HEK293T (cell line): ENCODE results near the gene IL17RA.

ENCODE experiments used
- CTCF ChIA-PET: fragments of 350-600 bp; formaldehyde crosslinking; extraction: SDS; loops from one replicate; lab custom pipeline; 2021; ENCODE audit warnings: antibody characterized with exemption, inconsistent platforms; lab: Yijun Ruan, JAX
- POLR2A ChIA-PET: fragments of 350-600 bp; formaldehyde crosslinking; extraction: SDS; loops from one replicate; lab custom pipeline; 2020; ENCODE audit warnings: antibody characterized with exemption, inconsistent platforms; lab: Yijun Ruan, JAX
- DNase-seq: peaks from one replicate; pipeline ENCODE4 v3.0.0; 2012; ENCODE audit warnings: mixed read lengths; ENCODE audit errors: extremely low spot score
- ARNT ChIP-seq: fragments of 450-650 bp; IDR thresholded peaks from 2 replicates; pipeline ENCODE4 v1.6.1; 2017; ENCODE audit warnings: mild to moderate bottlenecking
- BHLHE40 ChIP-seq: fragments of 450-650 bp; IDR thresholded peaks from 2 replicates; pipeline ENCODE4 v1.6.1; 2016; ENCODE audit warnings: mild to moderate bottlenecking, moderate library complexity, borderline replicate concordance
- CTBP1 ChIP-seq: fragments of 450-650 bp; IDR thresholded peaks from 2 replicates; pipeline ENCODE4 v1.6.1; 2016; ENCODE audit warnings: borderline replicate concordance
- ELF4 ChIP-seq: fragments of 450-650 bp; IDR thresholded peaks from 2 replicates; pipeline ENCODE4 v1.6.1; 2017; ENCODE audit warnings: antibody characterized with exemption
- FOXA1 ChIP-seq: fragments of 450-650 bp; IDR thresholded peaks from 2 replicates; pipeline ENCODE4 v1.6.1; 2016; ENCODE audit warnings: mild to moderate bottlenecking
- FOXK2 ChIP-seq: fragments of 450-650 bp; IDR thresholded peaks from 2 replicates; pipeline ENCODE4 v1.6.1; 2016; ENCODE audit warnings: mild to moderate bottlenecking
- FOXM1 ChIP-seq: fragments of 450-650 bp; IDR thresholded peaks from 2 replicates; pipeline ENCODE4 v1.6.1; 2017; ENCODE audit warnings: mild to moderate bottlenecking, borderline replicate concordance
- HDGF ChIP-seq: fragments of 450-650 bp; IDR thresholded peaks from 2 replicates; pipeline ENCODE4 v1.6.1; 2017; ENCODE audit warnings: antibody characterized with exemption, borderline replicate concordance
- L3MBTL2 ChIP-seq: fragments of 450-650 bp; conservative IDR thresholded peaks from 2 replicates; pipeline ENCODE4 v1.6.1; 2016; ENCODE audit warnings: mild to moderate bottlenecking
- LEF1 ChIP-seq: fragments of 450-650 bp; IDR thresholded peaks from 2 replicates; pipeline ENCODE4 v1.6.1; 2017; ENCODE audit warnings: mild to moderate bottlenecking, borderline replicate concordance
- NFRKB ChIP-seq: fragments of 450-650 bp; IDR thresholded peaks from 2 replicates; pipeline ENCODE4 v1.6.1; 2016; ENCODE audit warnings: mild to moderate bottlenecking, moderate library complexity
- PKNOX1 ChIP-seq: fragments of 450-650 bp; IDR thresholded peaks from 2 replicates; pipeline ENCODE4 v1.6.1; 2016
- SP1 ChIP-seq: fragments of 450-650 bp; IDR thresholded peaks from 2 replicates; pipeline ENCODE4 v1.6.1; 2017
- SUZ12 ChIP-seq: fragments of 450-650 bp; IDR thresholded peaks from 2 replicates; pipeline ENCODE4 v1.6.1; 2016; ENCODE audit warnings: mild to moderate bottlenecking
- TARDBP ChIP-seq: fragments of 450-650 bp; IDR thresholded peaks from 2 replicates; pipeline ENCODE4 v1.6.1; 2016
- ZNF384 ChIP-seq: fragments of 450-650 bp; IDR thresholded peaks from 2 replicates; pipeline ENCODE4 v1.6.1; 2016

IL17RA gene

GRCh38 chr22:17102297-17102667, 17.5 kb downstream of the IL17RA start:
- ChIA-PET POLR2A (no interaction called here), CTCF (no interaction called here)
- no peak for TF ChIP-seq LEF1
- TF ChIP-seq FOXK2: no peak
- TF ChIP-seq PKNOX1: no peak
- no peak for TF ChIP-seq NFRKB
- no peak for TF ChIP-seq BHLHE40
- TF ChIP-seq ZNF384: no peak
- TF ChIP-seq HDGF: no peak
- no peak for DNase-seq

- CTCF ChIA-PET: no interaction called here
- POLR2A ChIA-PET: no interaction called here
- DNase-seq: no peak
- TF ChIP-seq SP1 (no peak), CTBP1 (no peak), ARNT (no peak), FOXA1 (no peak), LEF1 (no peak), PKNOX1 (no peak), L3MBTL2 (no peak), HDGF (no peak), TARDBP (no peak), FOXM1 (no peak), NFRKB (no peak), BHLHE40 (no peak), ELF4 (no peak), FOXK2 (no peak), SUZ12 (no peak), ZNF384 (no peak)
Measured at GRCh38 chr22:17103351-17103750, 18.6 kb downstream of the IL17RA start.

GRCh38 chr22:17104336-17104935, 19.6 kb downstream of the IL17RA start:
- TF ChIP-seq ZNF384 (no peak), FOXK2 (no peak), FOXM1 (no peak), BHLHE40 (no peak), CTBP1 (no peak), L3MBTL2 (no peak), ARNT (no peak), TARDBP (no peak), SP1 (no peak), FOXA1 (no peak), ELF4 (no peak), LEF1 (no peak), PKNOX1 (no peak), SUZ12 (no peak), HDGF (no peak), NFRKB (no peak)
- ChIA-PET CTCF (no interaction called here), POLR2A (no interaction called here)
- DNase-seq: no peak

- CTCF ChIA-PET: no interaction called here
- POLR2A ChIA-PET: no interaction called here
- TF ChIP-seq NFRKB (no peak), SUZ12 (no peak)
- no peak for DNase-seq
Measured at GRCh38 chr22:17105143-17106129, 20.6 kb downstream of the IL17RA start.

- DNase-seq: no peak
- ChIA-PET POLR2A (no interaction called here), CTCF (interaction anchor here (1.8 kb wide), 1 partner anchor 11 kb away, joined by 5 read pairs; no protein-coding TSS in a partner anchor)
- TF ChIP-seq HDGF (no peak), SP1 (no peak), SUZ12 (no peak), L3MBTL2 (no peak), ARNT (no peak), CTBP1 (no peak), FOXM1 (no peak), FOXA1 (no peak), PKNOX1 (no peak), LEF1 (no peak), NFRKB (no peak), BHLHE40 (no peak), ZNF384 (no peak), TARDBP (no peak), ELF4 (no peak), FOXK2 (no peak)
Measured at GRCh38 chr22:17106161-17106784, 21.5 kb downstream of the IL17RA start.
